HG03520 (cell line): ENCODE measurements around the gene DNASE1L1.

ENCODE experiments used
- ATAC-seq: cut with Tn5 transposase; IDR thresholded peaks from one replicate; pipeline ENCODE4 v1.9.1; 2021; ENCODE audit warnings: mild to moderate bottlenecking, moderate library complexity; ENCODE audit not compliant: unreplicated experiment

Gene DNASE1L1

DNA sequence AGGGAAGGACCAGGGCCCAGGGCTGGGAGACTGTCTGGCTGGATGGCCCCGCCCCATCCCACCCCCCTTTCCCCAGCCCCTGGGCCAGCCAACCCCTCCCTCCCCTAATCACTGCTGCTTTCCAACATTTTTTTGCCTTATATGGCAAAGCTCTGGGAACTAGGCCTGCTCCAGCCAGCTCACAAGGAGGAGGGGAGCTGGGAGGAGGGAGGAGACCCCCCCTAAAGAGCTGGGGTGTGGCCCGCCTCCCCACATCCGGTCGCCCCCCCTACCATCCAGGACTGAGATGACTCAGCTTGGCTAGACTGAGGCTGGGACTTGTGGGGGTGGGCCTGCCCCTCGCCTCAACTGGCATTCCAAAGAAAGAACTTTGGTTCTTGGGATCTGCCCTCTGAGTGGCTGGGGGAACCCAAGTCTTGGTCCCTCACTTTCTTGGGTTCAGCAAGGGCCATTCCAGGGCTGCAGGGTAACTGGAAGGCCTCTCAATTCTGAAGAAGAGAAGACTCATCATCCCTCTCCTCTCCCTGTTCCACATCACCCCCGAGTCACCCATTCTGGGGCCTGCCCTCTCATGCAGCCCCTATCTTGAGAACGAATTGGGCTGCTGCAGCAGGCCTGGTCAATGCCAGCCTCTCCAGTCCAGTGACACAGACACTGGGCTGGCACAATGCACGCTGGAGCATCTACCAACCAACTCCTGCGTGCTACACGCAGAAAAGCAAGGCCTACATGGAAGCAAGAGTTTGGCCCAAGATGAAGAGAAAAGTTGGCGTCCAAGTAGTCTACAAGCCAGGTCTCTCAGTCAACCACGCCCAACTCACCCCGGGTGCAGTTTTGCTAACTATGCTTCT, 39.4 kb downstream of the DNASE1L1 start:
- ATAC-seq: no peak

DNA sequence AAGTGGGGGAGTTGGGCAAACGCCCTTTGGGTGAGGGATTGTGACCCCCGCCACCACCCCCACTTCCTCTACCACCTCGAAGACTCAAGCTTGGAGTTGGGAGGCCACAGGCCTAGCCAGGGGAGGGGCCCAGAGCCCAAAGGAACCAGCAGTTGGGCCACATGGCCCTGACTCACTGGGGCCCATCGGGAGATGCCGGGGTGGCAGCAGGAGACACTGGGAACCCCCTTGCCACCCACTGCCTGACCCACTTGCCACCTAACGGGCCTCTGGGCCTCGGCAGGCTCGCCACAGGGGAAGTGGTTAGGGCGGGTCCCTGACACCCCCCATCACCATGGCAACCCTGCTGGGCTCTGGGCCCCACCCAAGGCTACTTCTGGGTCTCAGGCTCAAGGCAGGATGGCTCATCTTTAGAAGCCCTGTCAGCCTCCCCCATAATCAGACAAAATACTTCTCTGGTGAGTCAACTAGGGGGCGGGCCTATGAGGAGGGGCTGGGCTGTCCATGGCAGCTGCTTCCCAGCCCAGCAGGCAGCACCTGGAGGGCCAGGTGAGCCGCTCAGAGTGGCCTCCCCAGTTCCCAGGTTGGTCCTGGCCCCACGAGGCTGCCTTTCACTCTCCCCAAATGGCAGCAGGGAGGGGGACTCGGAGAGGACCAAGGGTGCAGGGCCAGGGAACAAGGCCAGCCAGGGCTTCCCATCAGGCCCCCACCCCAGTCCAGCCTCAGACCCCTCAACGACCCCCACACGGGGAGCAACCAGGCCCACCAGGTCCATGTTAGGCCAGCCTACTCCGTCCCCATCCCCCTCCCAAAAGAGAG, 40.2 kb downstream of the DNASE1L1 start:
- no peak for ATAC-seq

DNA sequence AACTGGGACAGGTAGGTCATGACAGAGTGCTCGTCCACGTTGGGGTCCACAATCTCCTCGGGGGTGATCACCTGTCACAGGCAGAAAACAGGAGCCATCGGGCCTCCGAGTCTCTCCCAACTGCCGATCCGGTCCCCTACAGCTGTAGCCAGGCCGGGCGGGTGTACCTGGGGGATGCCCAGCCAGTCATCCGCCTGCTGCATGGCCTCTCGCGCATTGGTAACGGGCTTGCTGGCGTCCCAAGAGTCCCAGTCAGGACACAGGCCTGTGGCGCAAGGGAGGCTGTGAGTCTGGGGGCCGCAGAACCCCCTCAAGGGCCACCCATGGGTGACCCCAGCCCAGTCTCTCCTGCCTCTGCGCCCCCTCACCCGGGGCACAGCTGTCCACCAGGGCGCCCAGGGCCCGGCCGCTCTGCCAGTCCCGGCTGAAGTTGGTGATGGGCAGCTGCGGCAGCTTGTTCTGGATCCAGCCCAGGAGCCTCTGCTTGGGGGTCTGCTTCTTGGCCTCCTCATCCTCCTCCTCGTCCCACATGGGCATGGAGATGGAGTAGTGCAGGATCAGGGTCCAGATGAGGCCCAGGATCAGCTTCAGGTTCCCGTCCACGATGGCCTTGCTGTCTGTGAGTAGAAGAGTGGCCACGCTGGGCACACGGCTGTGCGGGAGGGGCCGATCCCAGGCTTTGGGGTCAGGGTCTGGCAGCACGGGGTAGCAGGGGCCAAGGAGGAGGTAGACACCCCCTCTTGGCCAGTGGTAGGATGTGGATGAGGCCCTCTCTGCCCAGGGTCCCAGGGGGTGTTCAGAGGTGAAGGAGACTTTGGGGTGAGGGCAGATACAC, 41.4 kb downstream of the DNASE1L1 start:
- ATAC-seq: no peak

DNA sequence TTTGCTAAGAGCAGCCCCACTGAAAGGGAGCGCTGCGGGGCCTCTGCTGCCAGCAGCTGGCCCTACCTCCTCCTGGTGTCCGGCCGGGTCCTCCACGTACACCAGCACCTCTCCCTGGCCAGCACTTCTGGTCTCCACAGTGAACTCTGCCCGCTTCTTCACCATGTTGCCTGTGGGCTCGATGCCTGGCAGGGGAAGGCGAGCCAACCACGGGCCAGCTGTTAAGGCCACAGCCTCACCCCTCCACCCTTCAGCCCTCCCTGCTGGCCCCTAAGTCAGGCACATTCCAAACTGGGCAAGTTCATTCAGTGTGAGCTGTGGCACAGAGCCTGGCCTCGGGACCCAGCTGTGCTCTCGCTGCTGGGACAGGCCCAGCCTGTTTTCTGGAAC, 42.4 kb downstream of the DNASE1L1 start:
- no peak for ATAC-seq

DNA sequence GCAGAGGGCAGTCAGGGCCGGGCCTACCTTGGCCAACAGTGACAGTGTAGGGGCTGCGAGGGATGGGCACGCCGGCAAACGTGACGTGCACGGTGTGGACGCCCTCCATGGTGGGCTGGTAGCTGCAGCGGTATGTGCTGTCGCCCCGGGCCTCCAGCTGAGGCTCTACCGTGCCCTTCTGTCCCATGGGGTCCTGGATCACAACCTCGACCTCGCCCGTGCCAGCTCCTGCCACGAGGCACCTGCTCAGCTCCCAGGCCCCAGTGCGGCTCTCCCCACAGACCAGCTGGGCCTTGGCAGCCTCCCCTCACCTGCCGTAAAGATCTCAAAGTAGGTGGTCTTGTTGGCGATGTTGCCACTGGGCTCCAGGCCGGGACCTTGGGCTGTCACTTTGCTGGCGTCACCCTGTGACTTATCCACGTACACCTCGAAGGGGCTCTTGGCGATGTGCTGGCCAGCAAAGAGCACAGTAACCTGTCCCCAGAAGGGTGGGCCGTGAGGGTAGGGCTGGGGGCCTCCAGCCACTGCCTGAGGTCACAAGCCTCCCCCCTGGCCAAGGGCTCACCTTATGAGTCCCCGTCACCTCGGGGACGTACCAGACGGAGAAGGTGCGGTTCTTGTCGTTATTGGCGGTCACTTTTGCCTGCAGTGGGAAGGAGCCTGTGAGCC, 42.9 kb downstream of the DNASE1L1 start:
- no peak for ATAC-seq

DNA sequence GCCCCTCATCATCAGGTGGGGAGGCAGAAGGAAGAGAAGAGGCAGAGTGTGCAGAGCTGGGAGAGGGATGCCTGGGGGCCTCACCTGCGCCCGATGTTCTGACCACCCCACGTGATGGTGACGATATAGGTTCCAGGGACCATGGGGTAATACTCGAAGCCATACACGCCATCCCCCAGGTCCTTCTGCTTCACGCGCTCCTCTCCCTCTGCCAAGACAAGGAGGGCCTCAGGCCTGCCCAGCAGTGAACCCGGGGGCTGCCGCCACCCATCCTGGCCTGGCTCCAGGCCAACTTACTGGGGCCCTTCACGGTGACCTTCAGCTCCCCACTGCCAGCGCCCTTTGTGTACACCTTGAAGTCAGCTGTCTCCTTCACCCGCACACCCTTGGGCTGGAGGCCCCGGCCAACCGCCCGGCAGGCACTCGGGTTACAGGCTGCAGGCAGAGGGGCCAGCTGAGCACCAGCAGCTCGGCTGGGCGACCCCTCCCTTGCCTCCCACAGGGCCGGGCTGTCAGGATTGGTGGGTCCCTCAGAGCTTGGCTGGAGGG, 43.9 kb downstream of the DNASE1L1 start:
- no peak for ATAC-seq

DNA sequence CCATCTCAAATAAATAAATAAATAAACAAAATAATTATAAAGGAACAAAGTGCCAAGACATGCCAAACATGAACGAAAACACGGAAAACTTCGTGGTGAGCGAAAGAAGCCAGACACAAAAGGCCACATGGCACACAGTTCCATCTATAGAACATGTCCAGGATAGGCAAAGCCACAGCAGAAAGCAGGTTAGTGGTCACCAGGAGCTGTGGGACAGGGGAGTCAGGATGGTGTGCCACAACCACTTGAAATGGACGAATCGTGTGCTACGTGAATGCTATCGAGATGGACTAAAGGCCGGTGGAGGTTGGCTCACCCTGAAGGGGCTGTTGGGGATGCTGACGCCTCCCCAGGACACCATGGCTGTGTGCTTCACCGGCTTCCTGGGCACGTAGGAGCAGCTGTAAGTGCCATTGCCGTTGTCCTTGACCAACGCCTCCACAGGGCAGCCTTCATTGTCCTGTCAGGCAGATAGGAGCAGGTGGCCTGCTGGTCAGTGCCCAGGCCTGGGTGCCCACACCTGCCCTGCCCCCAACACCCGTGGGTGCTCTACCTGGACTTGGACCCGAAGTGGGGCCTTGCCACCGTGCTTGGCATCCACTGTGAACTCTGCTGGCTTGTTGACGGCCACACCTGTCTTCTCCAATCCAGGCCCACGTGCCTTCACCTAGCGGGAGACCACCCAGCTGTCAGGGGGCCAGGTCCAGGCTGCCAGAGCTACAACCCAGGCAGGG, 45.2 kb downstream of the DNASE1L1 start:
- no peak for ATAC-seq

DNA sequence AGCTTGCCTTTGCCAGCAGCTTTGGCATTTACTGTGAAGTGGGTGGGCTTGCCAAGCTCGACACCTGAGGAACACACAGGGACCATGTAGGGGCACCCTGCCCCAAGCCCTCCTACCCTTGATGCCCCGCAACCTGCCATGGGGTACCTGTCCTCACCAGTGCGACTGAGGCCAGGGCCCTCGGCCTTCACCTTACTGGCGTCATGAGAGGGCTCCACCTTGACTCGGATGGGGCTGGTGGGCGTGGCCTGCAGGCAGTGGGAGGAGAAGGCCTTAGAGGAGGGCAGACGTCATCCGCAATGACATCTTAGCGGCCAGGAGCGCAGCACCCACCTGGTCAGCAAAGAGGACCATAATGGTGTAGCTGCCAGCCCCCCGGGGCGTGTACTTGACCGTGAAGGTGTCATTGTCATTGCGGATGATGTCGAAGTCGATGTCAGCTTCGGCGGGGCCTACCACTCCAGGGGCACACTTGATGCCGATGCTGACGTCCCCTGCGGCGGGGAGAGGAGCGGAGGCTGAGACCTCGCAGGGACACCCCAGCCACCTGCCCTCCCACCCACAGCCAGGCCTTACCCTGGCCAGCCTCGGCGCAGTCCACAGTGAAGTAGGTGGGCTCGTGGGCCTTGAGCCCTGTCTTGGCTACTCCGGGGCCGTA, 46.8 kb downstream of the DNASE1L1 start:
- ATAC-seq: no peak

DNA sequence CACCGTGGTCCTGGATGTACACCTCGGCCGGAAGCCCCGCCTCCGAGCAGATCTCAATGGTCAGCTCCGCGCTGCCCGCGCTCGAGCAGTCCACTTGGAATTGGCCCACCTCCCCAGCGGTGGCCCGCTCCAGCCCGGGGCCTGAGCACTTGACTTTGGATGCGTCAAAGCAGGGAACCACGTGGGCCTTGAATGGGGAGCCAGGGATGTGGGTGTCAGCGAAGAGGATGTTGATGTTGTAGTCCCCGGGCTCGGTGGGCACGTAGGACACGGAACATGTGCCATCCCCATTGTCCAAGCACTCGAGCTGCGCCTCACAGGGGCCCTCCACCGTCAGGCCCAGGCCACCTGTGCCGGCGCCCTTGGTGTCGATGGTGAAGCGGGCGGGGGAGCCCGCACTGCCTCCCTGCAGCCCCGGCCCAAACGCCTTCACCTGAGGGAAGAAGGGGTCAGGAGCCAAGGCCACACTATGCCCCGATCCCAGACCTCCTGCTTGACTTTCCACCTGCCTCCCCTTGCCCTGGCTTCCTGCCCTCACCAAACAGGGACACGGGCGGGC, 48.8 kb downstream of the DNASE1L1 start:
- ATAC-seq: no peak

DNA sequence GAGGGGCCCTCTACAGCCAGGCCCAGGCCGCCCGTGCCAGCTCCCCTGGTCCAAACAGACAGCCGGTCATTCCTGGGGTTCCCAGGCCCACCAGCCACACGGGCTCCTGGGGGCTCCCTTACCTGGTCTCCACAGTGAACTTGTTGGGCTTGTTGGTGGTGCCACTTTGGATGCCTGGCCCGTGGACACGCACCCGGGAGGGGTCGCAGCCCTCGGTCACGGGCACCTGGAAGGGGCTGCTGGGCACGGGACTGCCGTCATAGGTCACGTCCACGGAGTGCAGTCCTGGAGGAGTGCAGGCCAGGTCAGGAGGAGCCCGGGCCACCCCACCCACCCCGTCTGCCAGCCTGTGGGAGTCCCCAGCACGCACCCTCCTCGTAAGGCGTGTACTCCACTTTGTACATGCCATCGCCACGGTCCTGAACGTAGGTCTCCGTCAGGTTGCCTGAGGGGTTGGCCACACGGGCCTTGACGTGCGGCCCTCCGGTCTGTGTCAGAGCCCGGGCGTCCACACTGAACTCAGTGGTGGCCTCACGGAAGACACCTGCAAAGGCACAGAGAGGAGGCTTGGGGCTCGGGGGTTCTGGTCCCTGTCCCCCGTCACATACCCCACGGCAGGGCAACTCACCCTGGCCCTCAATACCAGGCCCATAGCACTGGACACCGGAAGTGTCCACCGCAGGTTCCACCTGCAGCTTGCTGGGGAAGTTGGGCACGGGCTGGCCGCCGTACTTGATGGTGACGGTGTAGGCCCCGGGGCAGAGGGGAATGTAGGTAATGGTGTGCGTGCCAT, 49.5 kb downstream of the DNASE1L1 start:
- no peak for ATAC-seq

DNA sequence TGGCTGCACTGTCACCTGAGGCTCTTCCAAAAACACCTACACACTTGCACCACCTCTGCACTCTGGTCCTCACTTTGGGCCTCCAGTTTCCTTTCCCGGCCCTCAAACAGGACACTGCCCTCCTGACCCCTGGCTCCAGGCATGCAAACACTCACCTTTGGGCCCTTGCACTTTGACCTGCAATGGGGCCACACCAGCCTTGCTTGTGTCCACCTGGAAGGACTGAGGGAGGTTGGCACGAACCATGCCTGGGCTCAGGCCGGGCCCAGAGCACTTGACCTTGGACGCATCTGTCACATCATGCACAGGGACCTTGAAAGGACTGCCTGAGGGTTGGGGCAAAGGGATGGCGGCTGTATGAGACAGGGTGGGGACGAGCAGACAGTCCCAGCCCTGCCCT, 50.2 kb downstream of the DNASE1L1 start:
- ATAC-seq: no peak

DNA sequence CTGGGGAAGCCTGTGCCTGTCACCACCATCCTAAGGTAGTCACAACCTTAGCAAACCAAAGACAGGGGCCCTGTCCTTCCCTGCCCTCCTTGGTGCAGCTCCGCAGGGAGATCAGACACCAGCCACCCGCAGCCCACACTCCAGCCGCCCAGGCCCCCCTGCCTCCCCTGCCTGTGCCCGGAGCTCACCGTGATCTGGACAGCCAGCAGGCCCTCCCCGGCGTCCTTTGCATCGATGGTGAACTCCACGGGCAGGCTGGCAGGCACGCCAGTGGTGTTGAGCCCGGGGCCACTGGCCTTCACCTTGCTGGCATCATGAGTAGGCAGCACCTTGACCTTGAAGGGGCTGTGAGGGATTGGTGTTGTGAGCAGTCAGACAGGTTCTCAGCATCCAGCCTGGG, 51.0 kb downstream of the DNASE1L1 start:
- no peak for ATAC-seq

DNA sequence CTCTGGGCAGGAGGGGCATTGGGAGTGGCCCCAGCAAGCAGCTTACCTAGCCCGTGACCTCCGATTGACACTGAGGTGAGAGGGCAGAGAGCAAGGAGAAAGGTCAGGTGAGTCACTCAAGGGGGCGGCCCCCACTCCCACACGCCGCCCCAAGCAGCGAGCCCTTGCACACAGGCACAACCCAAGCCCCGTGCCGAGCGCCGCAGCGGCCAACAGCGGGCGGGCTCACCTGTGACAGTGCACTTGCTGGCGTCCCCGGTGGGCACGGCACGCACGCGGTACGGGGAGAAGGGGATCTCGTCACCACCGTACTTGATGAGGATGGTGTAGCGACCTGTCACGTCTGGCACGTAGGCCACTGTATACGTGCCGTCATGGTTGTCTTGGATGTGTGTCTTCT, 51.8 kb downstream of the DNASE1L1 start:
- no peak for ATAC-seq

DNA sequence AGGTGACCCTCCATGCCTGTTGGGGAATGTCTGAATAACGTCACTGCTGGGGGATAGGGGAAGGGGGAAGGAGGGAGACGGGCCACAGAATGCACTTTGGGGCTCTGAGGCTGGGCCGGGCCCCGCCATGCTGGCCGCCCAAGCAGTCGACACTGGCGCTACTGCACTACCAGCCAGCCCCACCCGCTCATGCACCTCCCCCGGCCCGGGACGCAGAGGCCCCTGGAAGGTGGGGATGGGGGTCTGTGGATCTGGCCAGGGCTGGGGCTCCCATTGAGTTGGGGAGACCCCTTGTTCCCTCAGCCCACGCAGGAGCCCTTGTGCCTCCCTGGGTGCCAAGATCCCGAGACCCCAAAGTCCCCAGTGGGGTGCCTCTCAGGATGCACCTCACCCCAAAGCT, 52.5 kb downstream of the DNASE1L1 start:
- ATAC-seq: no peak

DNA sequence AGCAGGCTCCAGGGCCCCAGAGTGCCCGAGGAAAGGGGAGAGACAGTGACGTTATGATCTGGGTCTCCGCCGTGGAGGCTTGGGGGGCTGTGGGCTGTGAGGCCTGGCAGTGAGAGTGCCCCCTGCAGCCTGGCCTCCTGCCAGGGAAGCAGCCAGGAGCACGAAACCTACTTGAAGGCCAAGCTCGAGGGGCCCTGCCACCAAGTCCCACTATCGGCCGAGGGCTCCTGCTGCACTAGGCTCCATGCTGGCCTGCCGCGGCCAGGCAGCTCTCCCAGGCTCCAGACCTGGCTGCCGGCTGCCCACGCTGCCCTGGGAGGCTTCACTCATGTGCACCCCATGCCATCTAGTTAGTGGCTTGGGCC, 53.3 kb downstream of the DNASE1L1 start:
- ATAC-seq: no peak

DNA sequence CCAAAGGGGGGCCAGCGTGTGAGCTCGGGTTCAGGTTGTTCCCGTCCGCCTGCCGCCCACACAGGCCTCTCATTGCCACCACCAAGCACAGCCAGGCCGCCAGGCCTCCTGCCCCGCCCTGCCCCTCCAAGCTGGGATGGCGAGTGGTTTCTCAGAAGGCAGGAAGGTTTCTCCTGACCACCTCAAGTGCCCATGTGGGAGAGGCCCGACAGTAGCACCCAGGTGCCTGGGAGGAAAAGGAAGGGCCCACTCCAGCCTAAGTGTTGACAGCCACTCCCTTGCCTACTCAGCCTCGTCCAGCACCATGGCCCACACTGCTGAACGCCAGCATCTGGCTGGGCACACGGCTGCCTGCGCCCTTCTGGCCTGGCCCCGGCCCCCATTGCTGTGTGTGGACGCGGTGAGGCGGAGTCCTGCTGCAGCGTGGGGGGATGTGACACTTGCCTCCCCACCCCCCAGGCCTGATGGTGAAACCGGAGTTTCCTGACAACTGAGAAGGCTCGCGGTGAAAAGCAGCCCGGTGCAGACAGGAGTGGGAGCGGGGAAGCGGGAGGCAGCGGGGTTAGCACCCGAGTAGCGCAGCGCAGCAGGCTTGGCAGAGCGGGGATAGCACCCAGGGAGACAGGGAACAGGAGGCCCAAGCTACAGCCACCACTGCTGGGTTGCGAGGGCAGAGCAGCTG, 53.8 kb downstream of the DNASE1L1 start:
- no peak for ATAC-seq

DNA sequence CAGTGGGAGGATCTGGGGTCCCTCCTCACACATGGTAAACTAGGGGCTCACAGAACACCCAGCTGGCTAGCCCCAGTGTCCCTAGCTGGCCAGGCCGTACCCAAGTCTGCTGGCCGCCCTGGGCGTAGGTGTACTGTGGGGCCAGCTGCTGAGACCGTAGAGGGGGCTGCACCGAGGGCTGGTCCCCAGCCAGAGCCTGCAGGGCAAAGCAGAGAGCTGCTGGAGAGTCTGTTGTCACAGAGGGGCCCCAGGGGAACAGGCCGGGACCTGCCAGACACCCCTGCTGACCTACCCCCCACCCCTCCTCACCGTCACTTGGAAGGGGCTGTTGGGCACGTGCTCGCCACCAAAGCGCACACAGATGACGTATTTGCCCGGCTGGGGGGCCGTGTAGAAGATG, 54.5 kb downstream of the DNASE1L1 start:
- no peak for ATAC-seq

DNA sequence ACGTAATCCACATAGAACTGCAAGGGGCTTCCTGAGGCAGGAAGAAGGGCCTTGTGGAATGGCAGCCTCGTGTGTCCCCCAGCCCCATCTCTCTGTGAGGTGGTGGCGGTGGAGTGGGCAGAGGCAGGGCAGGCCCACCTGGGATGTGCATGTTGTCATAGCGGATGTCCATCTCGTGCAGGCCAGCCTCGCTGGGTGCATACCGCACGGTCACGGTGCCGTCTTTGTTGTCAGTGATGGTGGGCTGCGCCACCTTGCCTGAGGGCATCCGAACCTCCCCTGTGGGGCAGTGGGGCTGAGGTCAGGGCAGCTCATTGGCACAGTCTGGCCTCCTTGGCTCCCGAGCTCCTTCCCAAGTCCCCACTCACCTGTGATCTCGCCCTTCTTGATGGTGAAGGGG, 55.0 kb downstream of the DNASE1L1 start:
- no peak for ATAC-seq
